H7 (cell line): ENCODE measurements around the gene P2RX6. TPM values are rescaled to one million over a fixed set of nuclear protein-coding genes. Genes with fewer than 3 reads are reported as not detected.
A peak's percentile ranks its signal among the peaks of the same experiment; 100 is the strongest.

Experiments used
- DNase-seq: peaks from one replicate; pipeline ENCODE4 v3.0.0; 2012
- H3K27me3 ChIP-seq: 2 replicates; pipeline ENCODE4 v1.6.0; 2011; ENCODE audit warnings: mild to moderate bottlenecking, low read length; ENCODE audit not compliant: control insufficient read depth, insufficient read depth
- H3K36me3 ChIP-seq: replicated peaks from 2 replicates; pipeline ENCODE4 v1.5.1; 2011; ENCODE audit warnings: low read length; ENCODE audit not compliant: control insufficient read depth, insufficient read depth
- H3K4me3 ChIP-seq: 2 replicates; pipeline ENCODE4 v1.5.1; 2011; ENCODE audit warnings: low read depth, mild to moderate bottlenecking, control low read depth, low read length, moderate library complexity; ENCODE audit not compliant: insufficient read depth
- total RNA-seq: library from RNA; depleted of rRNA; stranded (reverse); fragments of >200 nt; shearing (Covaris generic); gene quantifications from 2 replicates; pipeline ENCODE4 v1.2.3, GENCODE V29; 2014

Gene P2RX6
- total RNA-seq, 1 experiment from 2014 or later: 0.31 TPM

GRCh38 chr22:20976291-20976877, 38.6 kb upstream of the P2RX6 start:
- Histone ChIP-seq H3K27me3 (peaks cover 11% of the 10 kb centered on the region), H3K36me3 (no peaks in the 10 kb centered on the region), H3K4me3 (no peak overlapping the region)
- DNase-seq: no peak

GRCh38 chr22:20977019-20977418, 37.9 kb upstream of the P2RX6 start:
- Histone ChIP-seq H3K36me3 (no peaks in the 10 kb centered on the region), H3K27me3 (peaks cover 11% of the 10 kb centered on the region), H3K4me3 (no peak overlapping the region)
- DNase-seq: no peak

- Histone ChIP-seq H3K36me3 (no peaks in the 10 kb centered on the region), H3K27me3 (peaks cover 11% of the 10 kb centered on the region), H3K4me3 (no peak overlapping the region)
- DNase-seq: no peak
Measured at GRCh38 chr22:20977516-20978170, 37.3 kb upstream of the P2RX6 start.

- H3K27me3 ChIP-seq: peaks cover 11% of the 10 kb centered on the region
- H3K4me3 ChIP-seq: no peak overlapping the region
- no peak for DNase-seq
- no peaks in the 10 kb centered on the region for H3K36me3 ChIP-seq
Measured at GRCh38 chr22:20978419-20978818, 36.5 kb upstream of the P2RX6 start.

GRCh38 chr22:20979243-20979809, 35.6 kb upstream of the P2RX6 start:
- DNase-seq: peak; percentile 99
- peak overlapping the region; percentile 50 for H3K4me3 ChIP-seq
- H3K36me3 ChIP-seq: peaks cover 1% of the 10 kb centered on the region; the same call in 1 of the 2 replicates
- peaks cover 11% of the 10 kb centered on the region for H3K27me3 ChIP-seq

- DNase-seq: no peak
- peak overlapping the region; percentile 50 for H3K4me3 ChIP-seq
- H3K27me3 ChIP-seq: peaks cover 11% of the 10 kb centered on the region
- H3K36me3 ChIP-seq: peaks cover 1% of the 10 kb centered on the region; the same call in 1 of the 2 replicates
Measured at GRCh38 chr22:20979940-20980453, 35.0 kb upstream of the P2RX6 start.

- peaks cover 1% of the 10 kb centered on the region for H3K36me3 ChIP-seq
- H3K4me3 ChIP-seq: no peak overlapping the region
- DNase-seq: no peak
- H3K27me3 ChIP-seq: peaks cover 11% of the 10 kb centered on the region
Measured at GRCh38 chr22:20980523-20980922, 34.4 kb upstream of the P2RX6 start.

GRCh38 chr22:20980938-20981722, 33.8 kb upstream of the P2RX6 start:
- H3K4me3 ChIP-seq: peak overlapping the region; percentile 89
- no peak for DNase-seq
- H3K27me3 ChIP-seq: peaks cover 11% of the 10 kb centered on the region
- H3K36me3 ChIP-seq: peaks cover 3% of the 10 kb centered on the region

GRCh38 chr22:20981787-20982562, 33.0 kb upstream of the P2RX6 start, which contains the start of gene LZTR1:
Gene LZTR1 (plus strand): TSS chr22:20982297. CDS start chr22:20982372, 75 bp downstream.
- Histone ChIP-seq H3K36me3 (peaks cover 3% of the 10 kb centered on the region), H3K4me3 (peak within 1 kb of the TSS; percentile 89), H3K27me3 (peaks cover 11% of the 10 kb centered on the region)
- peak; percentile 93 for DNase-seq

- peaks cover 11% of the 10 kb centered on the region for H3K27me3 ChIP-seq
- H3K36me3 ChIP-seq: peaks cover 3% of the 10 kb centered on the region
- peak overlapping the region; percentile 89 for H3K4me3 ChIP-seq
- DNase-seq: peak; percentile 76
Measured at GRCh38 chr22:20982563-20982882, 32.4 kb upstream of the P2RX6 start.

GRCh38 chr22:20983081-20983771, 31.7 kb upstream of the P2RX6 start:
- H3K27me3 ChIP-seq: peaks cover 11% of the 10 kb centered on the region
- no peak for DNase-seq
- peak overlapping the region; percentile 89 for H3K4me3 ChIP-seq
- peaks cover 3% of the 10 kb centered on the region for H3K36me3 ChIP-seq

GRCh38 chr22:20985720-20986119, 29.2 kb upstream of the P2RX6 start:
- DNase-seq: no peak
- Histone ChIP-seq H3K36me3 (peaks cover 3% of the 10 kb centered on the region), H3K27me3 (no peaks in the 10 kb centered on the region; the same call in 1 of the 2 replicates), H3K4me3 (no peak overlapping the region)

GRCh38 chr22:20986365-20986764, 28.6 kb upstream of the P2RX6 start:
- no peaks in the 10 kb centered on the region; the same call in 1 of the 2 replicates for H3K27me3 ChIP-seq
- no peak for DNase-seq
- H3K36me3 ChIP-seq: peaks cover 3% of the 10 kb centered on the region
- H3K4me3 ChIP-seq: no peak overlapping the region
